ENCODE data around the gene NINJ2.

DNA sequence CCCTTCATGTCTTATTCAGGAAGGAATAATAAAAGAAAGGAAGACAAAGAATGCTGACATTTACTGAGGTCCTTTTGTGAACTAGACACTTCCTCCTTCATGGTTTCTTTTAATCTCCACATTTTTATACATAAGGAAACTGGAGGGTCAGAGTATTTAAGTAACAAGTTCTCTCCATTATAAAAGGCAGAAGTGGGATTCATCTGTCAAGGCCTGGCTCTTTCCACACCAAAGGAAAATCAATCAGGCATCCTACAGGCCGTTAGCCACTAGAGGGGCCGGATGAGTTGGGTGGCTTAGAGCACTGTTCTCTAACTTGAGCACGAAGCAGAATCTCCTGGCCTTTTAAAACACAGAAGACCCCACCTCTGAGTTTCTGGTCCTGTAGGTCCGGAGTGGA, 36.8 kb upstream of the NINJ2 start:
- TF ChIP-seq, protein P1, sequence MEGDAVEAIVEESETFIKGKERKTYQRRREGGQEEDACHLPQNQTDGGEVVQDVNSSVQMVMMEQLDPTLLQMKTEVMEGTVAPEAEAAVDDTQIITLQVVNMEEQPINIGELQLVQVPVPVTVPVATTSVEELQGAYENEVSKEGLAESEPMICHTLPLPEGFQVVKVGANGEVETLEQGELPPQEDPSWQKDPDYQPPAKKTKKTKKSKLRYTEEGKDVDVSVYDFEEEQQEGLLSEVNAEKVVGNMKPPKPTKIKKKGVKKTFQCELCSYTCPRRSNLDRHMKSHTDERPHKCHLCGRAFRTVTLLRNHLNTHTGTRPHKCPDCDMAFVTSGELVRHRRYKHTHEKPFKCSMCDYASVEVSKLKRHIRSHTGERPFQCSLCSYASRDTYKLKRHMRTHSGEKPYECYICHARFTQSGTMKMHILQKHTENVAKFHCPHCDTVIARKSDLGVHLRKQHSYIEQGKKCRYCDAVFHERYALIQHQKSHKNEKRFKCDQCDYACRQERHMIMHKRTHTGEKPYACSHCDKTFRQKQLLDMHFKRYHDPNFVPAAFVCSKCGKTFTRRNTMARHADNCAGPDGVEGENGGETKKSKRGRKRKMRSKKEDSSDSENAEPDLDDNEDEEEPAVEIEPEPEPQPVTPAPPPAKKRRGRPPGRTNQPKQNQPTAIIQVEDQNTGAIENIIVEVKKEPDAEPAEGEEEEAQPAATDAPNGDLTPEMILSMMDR (IDR thresholded peaks at IDR 0.05), result no peak
- TF ChIP-seq POLR2A (IDR thresholded peaks at IDR 0.05) (no peak), EP300 (IDR thresholded peaks at IDR 0.05) (no peak)

Measured in ovary (tissue), 3 donors.